Neuronal stem cell (in vitro differentiated cells): Measurements from ENCODE around the gene SHROOM4.

Source experiments
- DNase-seq: peaks from one replicate; pipeline ENCODE4 v3.0.0-alpha.2; 2013; ENCODE audit warnings: low spot score
- H2AFZ ChIP-seq: one replicate; pipeline ENCODE4 v1.6.1; 2013; ENCODE audit warnings: mild to moderate bottlenecking, low read length, inconsistent platforms
- H2AK5ac ChIP-seq: 2 replicates; pipeline ENCODE4 v1.6.1; 2013; ENCODE audit warnings: low read depth, mild to moderate bottlenecking, inconsistent platforms, low read length, moderate library complexity, mixed read lengths
- H2BK120ac ChIP-seq: 2 replicates; pipeline ENCODE4 v1.6.1; 2013; ENCODE audit warnings: low read depth, mild to moderate bottlenecking, inconsistent platforms, low read length, moderate library complexity, mixed read lengths
- H2BK12ac ChIP-seq: one replicate; pipeline ENCODE4 v1.6.1; 2013; ENCODE audit warnings: low read length, inconsistent platforms
- H2BK15ac ChIP-seq: 2 replicates; pipeline ENCODE4 v1.6.1; 2013; ENCODE audit warnings: mild to moderate bottlenecking, low read length, inconsistent platforms, mixed read lengths
- H2BK5ac ChIP-seq: one replicate; pipeline ENCODE4 v1.6.1; 2013; ENCODE audit warnings: inconsistent platforms, mild to moderate bottlenecking, low read length, moderate library complexity
- H3K14ac ChIP-seq: one replicate; pipeline ENCODE4 v1.6.1; 2013; ENCODE audit warnings: low read length, inconsistent platforms
- H3K18ac ChIP-seq: 2 replicates; pipeline ENCODE4 v1.6.1; 2013; ENCODE audit warnings: low read length, inconsistent platforms
- H3K23ac ChIP-seq: 2 replicates; pipeline ENCODE4 v1.6.1; 2013; ENCODE audit warnings: low read depth, mild to moderate bottlenecking, mixed read lengths, low read length, inconsistent platforms; ENCODE audit not compliant: poor library complexity
- H3K27ac ChIP-seq: replicated peaks from 3 replicates; pipeline ENCODE4 v1.5.1; 2013; ENCODE audit warnings: low read length, inconsistent platforms
- H3K27me3 ChIP-seq, 3 experiments: 2 replicates each; pipeline ENCODE4 v1.6.1; 2013; ENCODE audit warnings: low read length in 3 of 3, mild to moderate bottlenecking in 2 of 3, inconsistent platforms in 1 of 3, low read depth in 1 of 3, mixed read lengths in 1 of 3, moderate library complexity in 1 of 3; ENCODE audit not compliant: control insufficient read depth in 3 of 3, insufficient read depth in 3 of 3
- H3K36me3 ChIP-seq, 2 donors: replicated peaks in 1 of 2; 2 replicates each; pipeline ENCODE4 v1.6.1; 2013; ENCODE audit warnings: low read length in 2 of 2; ENCODE audit not compliant: control insufficient read depth in 2 of 2, insufficient read depth in 2 of 2
- H3K4ac ChIP-seq: 2 replicates; pipeline ENCODE4 v1.6.1; 2013; ENCODE audit warnings: inconsistent platforms, mild to moderate bottlenecking, low read length, moderate library complexity
- H3K4me1 ChIP-seq, 2 donors: 1 replicate in 1 of 2; 2 replicates in 1 of 2; pipeline ENCODE4 v1.6.1; 2013; ENCODE audit warnings: low read length in 2 of 2, low read depth in 1 of 2; ENCODE audit not compliant: control insufficient read depth in 2 of 2, insufficient read depth in 1 of 2
- H3K4me2 ChIP-seq: one replicate; pipeline ENCODE4 v1.6.1; 2013; ENCODE audit warnings: mild to moderate bottlenecking, low read length, inconsistent platforms; ENCODE audit not compliant: insufficient read depth, poor library complexity, severe bottlenecking
- H3K4me3 ChIP-seq, 2 donors: 2 replicates each; pipeline ENCODE4 v1.5.1; 2013; ENCODE audit warnings: low read length in 2 of 2, mild to moderate bottlenecking in 2 of 2, inconsistent platforms in 1 of 2, moderate library complexity in 1 of 2
- H3K79me1 ChIP-seq: one replicate; pipeline ENCODE4 v1.6.1; 2013; ENCODE audit warnings: low read depth, mild to moderate bottlenecking, inconsistent platforms, low read length, moderate library complexity
- H3K9ac ChIP-seq: one replicate; pipeline ENCODE4 v1.6.1; 2013; ENCODE audit warnings: mild to moderate bottlenecking, low read depth, low read length, inconsistent platforms; ENCODE audit not compliant: poor library complexity
- H3K9me3 ChIP-seq, 2 donors: replicated peaks in 1 of 2; 2 replicates each; pipeline versions ENCODE3 to v1.6.1; 2013; ENCODE audit warnings: low read length in 2 of 2, mild to moderate bottlenecking in 2 of 2, inconsistent platforms in 1 of 2, low read depth in 1 of 2, mixed read lengths in 1 of 2, moderate library complexity in 1 of 2; ENCODE audit not compliant: control insufficient read depth in 2 of 2, insufficient read depth in 1 of 2
- H4K8ac ChIP-seq: one replicate; pipeline ENCODE4 v1.6.1; 2013; ENCODE audit warnings: low read depth, mild to moderate bottlenecking, inconsistent platforms, low read length, moderate library complexity
- H4K91ac ChIP-seq: one replicate; pipeline ENCODE4 v1.6.1; 2013; ENCODE audit warnings: low read length, low read depth, mild to moderate bottlenecking, inconsistent platforms; ENCODE audit not compliant: poor library complexity
- WGBS, 2 donors: extraction: QIAGEN DNeasy Blood & Tissue Kit; methylation state at CpG; one replicate each; pipeline ENCODE4 v1.1.7; 2013; ENCODE audit warnings: missing lambda C conversion rate in 2 of 2, mixed read lengths in 1 of 2; ENCODE audit not compliant: insufficient read length in 2 of 2, insufficient replicate concordance in 1 of 2; ENCODE audit errors: extremely low coverage in 2 of 2; 5-methylcytosine and 5-hydroxymethylcytosine counted together

The SHROOM4 gene

DNA sequence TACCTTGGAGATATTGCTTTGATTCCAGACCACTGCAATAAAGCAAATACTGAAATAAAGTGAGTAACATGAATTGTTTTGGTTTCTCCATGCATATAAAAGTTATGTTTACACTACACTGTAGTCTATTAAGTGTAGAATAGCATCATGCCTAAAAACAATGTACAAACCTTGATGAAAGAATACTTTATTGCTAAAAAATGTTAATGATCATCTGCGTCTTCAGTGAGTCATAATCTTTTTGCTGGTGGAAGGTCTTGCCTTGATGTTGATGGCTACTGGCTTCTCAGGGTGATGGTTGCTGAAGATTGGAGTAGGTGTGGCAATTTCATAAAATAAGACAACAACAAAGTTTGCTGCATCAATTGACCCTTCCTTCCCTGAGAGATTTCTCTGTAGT, 145.1 kb downstream of the SHROOM4 start:
- no peak overlapping the region for H2AFZ ChIP-seq
- no peaks in the 10 kb centered on the region for H3K79me1 ChIP-seq
- H3K27ac ChIP-seq, result no peak overlapping the region
- no peak overlapping the region for H2AK5ac ChIP-seq
- H3K4me3 ChIP-seq, result no peak overlapping the region
- no peak for DNase-seq
- no peak overlapping the region for H3K18ac ChIP-seq
- no peak overlapping the region for H2BK12ac ChIP-seq
- no peaks in the 10 kb centered on the region for H3K36me3 ChIP-seq
- H2BK5ac ChIP-seq, result no peak overlapping the region
- H3K14ac ChIP-seq, result no peak overlapping the region
- no peak overlapping the region for H4K91ac ChIP-seq
- no CpG with 5 or more reads among the region's 1 CpG for WGBS, 2 donors
- no peaks in the 10 kb centered on the region for H3K9me3 ChIP-seq
- no peak overlapping the region for H3K4ac ChIP-seq
- H3K4me2 ChIP-seq, result no peak overlapping the region
- H2BK15ac ChIP-seq, result no peak overlapping the region
- no peak overlapping the region for H4K8ac ChIP-seq
- H3K4me1 ChIP-seq, result no peaks in the 10 kb centered on the region
- no peak overlapping the region for H3K9ac ChIP-seq
- H3K23ac ChIP-seq, result no peak overlapping the region
- H3K27me3 ChIP-seq, result peaks cover 0 to 5% (median 0%) of the 10 kb centered on the region in 3 experiments
- H2BK120ac ChIP-seq, result no peak overlapping the region

DNA sequence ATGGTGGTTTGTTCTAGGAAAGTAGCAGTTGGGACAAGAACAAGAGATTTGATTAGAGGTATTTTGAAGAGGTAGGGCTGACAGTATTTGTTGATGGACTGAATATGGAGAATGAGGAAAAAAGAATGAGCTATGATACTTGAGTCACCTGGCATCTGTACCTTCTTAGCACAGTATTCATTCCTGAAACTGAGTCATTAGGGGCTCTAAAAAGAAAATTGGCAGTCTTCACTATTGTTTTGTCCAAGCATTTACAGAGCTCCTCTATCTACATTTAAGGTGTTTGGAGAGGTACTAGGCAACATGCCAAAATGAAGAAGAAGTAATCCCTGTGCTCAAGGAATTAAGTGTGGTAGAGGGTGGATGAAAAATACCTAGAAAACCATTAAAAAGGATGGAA, 165.8 kb downstream of the SHROOM4 start:
- H3K27ac ChIP-seq, result no peak overlapping the region
- no peak overlapping the region for H4K91ac ChIP-seq
- no peak overlapping the region for H4K8ac ChIP-seq
- H3K4me2 ChIP-seq, result no peak overlapping the region
- no peak overlapping the region for H2AFZ ChIP-seq
- no peak overlapping the region for H3K14ac ChIP-seq
- DNase-seq, result no peak
- H2BK5ac ChIP-seq, result no peak overlapping the region
- H3K9ac ChIP-seq, result no peak overlapping the region
- no peak overlapping the region for H2BK120ac ChIP-seq
- H3K79me1 ChIP-seq, result no peaks in the 10 kb centered on the region
- no peak overlapping the region for H2BK15ac ChIP-seq
- no peak overlapping the region for H2AK5ac ChIP-seq
- H3K36me3 ChIP-seq, result no peaks in the 10 kb centered on the region
- H3K4me1 ChIP-seq, result peaks cover 0 to 8% of the 10 kb centered on the region in 2 donors
- H3K27me3 ChIP-seq, result peaks cover 0 to 12% (median 0%) of the 10 kb centered on the region in 3 experiments
- H3K4ac ChIP-seq, result no peak overlapping the region
- H3K9me3 ChIP-seq, result no peaks in the 10 kb centered on the region
- no peak overlapping the region for H3K4me3 ChIP-seq
- H3K23ac ChIP-seq, result no peak overlapping the region
- H3K18ac ChIP-seq, result no peak overlapping the region
- H2BK12ac ChIP-seq, result no peak overlapping the region

DNA sequence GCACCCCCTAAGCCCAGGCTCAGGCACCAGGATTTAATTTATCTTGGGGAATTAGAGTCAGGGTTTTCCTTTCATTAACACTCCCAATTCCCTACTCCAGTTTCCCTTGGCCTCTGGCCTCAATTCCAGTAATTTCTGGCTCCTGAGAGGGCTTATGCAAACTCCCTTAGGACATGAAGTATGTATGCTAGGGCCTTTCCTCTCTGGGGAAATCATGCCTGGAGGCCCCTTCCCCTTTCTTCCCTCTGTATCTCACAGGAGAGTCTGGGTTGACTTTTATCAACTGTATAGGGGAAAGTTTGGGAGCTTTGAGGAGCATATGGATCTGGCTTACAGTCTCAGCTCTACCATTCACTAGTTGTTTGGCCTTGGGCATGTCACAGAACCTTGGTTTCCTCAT, 169.5 kb downstream of the SHROOM4 start:
- no peaks in the 10 kb centered on the region for H3K36me3 ChIP-seq
- no peak for DNase-seq

DNA sequence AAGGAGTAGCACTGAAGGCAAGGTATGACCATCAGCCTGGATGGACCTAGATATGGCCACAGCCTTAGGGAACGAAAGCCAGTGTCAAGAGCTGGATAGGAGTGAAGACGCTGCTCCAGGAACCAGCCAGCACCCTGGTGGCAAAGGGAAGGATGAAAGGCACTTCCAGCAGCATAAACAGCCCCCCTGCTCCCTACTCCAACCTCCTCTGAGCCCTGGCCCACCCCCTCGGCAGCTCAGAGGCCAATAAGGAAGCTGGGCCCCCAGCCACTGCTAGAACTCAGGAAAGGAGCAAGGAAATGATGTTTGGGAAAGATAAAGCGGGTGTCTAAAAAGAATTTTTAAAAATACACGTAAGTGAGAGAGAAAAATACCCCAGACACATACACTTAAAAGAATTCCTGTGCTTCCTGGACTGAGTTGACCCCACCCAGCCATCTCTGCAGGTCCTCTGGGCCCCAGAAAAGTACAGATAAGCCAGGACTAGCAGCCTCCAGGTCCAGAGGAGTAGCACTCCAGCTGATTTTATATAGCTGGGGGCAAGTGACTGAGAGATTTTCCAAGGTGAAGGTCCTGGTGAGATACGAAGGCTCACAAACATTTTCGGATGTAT, 170.4 kb downstream of the SHROOM4 start:
- peaks cover 0 to 8% of the 10 kb centered on the region in 2 donors for H3K4me1 ChIP-seq
- H3K27me3 ChIP-seq, result peaks cover 0 to 16% (median 0%) of the 10 kb centered on the region in 3 experiments
- no peak overlapping the region for H3K4me3 ChIP-seq
- H3K23ac ChIP-seq, result no peak overlapping the region
- H4K91ac ChIP-seq, result no peak overlapping the region
- H2BK12ac ChIP-seq, result no peak overlapping the region
- no peak overlapping the region for H2BK15ac ChIP-seq
- H3K18ac ChIP-seq, result no peak overlapping the region
- no peak overlapping the region for H3K9ac ChIP-seq
- DNase-seq, result no peak
- no peaks in the 10 kb centered on the region for H3K9me3 ChIP-seq
- no peak overlapping the region for H2BK5ac ChIP-seq
- no CpG with 5 or more reads among the region's 7 CpGs for WGBS, 2 donors
- H3K4me2 ChIP-seq, result no peak overlapping the region
- H2BK120ac ChIP-seq, result no peak overlapping the region
- H3K4ac ChIP-seq, result no peak overlapping the region
- H2AFZ ChIP-seq, result no peak overlapping the region
- H4K8ac ChIP-seq, result no peak overlapping the region
- no peak overlapping the region for H3K14ac ChIP-seq
- no peak overlapping the region for H2AK5ac ChIP-seq
- no peaks in the 10 kb centered on the region for H3K79me1 ChIP-seq
- no peaks in the 10 kb centered on the region for H3K36me3 ChIP-seq
- H3K27ac ChIP-seq, result no peak overlapping the region

More for the DNA sequence above, 169.5 kb downstream of the SHROOM4 start:
- Histone ChIP-seq H3K4me2 (no peak overlapping the region), H3K4ac (no peak overlapping the region), H2BK5ac (no peak overlapping the region), H3K4me3 (no peak overlapping the region), H2AFZ (no peak overlapping the region), H4K91ac (no peak overlapping the region), H2BK120ac (no peak overlapping the region), H3K27ac (no peak overlapping the region), H2AK5ac (no peak overlapping the region), H3K14ac (no peak overlapping the region), H3K9me3 (no peaks in the 10 kb centered on the region), H3K23ac (no peak overlapping the region), H2BK15ac (no peak overlapping the region), H3K27me3 (peaks cover 0 to 15% (median 0%) of the 10 kb centered on the region in 3 experiments), H2BK12ac (no peak overlapping the region), H3K18ac (no peak overlapping the region), H3K4me1 (peaks cover 0 to 8% of the 10 kb centered on the region in 2 donors), H3K9ac (no peak overlapping the region), H4K8ac (no peak overlapping the region), H3K79me1 (no peaks in the 10 kb centered on the region)
